A549 (cell line): ENCODE data around the gene DNM3.

Experiments used
- FOSL2 ChIP-seq, 2 experiments: fragments of 450-650 bp in 1 of 2; fragments of >200 bp in 1 of 2; sonication (Bioruptor Twin) in 1 of 2; formaldehyde crosslinking; IDR thresholded peaks; 2 replicates each; pipeline versions ENCODE4 v1.5.0 to v1.6.1; 2016 to 2020; ENCODE audit warnings: mild to moderate bottlenecking in 1 of 2, moderate library complexity in 1 of 2
- JUN ChIP-seq, 2 experiments: fragments of >200 bp; sonication (Bioruptor Twin); formaldehyde crosslinking; IDR thresholded peaks; 2 replicates in 1 of 2; 3 replicates in 1 of 2; pipeline ENCODE4 v1.6.1; 2016 to 2017
- RFX5 ChIP-seq: fragments of 450-650 bp; IDR thresholded peaks from 2 replicates; pipeline ENCODE4 v1.7.1; 2014; ENCODE audit warnings: antibody characterized with exemption, mild to moderate bottlenecking, moderate library complexity
- TF ChIP-seq, protein P1 (sequence below): fragments of >200 bp; sonication (Bioruptor Twin); formaldehyde crosslinking; IDR thresholded peaks from 3 replicates; pipeline ENCODE4 v1.5.1; 2016

- TF ChIP-seq JUN (IDR thresholded peaks at IDR 0.05): no peak
- TF ChIP-seq, protein P1, sequence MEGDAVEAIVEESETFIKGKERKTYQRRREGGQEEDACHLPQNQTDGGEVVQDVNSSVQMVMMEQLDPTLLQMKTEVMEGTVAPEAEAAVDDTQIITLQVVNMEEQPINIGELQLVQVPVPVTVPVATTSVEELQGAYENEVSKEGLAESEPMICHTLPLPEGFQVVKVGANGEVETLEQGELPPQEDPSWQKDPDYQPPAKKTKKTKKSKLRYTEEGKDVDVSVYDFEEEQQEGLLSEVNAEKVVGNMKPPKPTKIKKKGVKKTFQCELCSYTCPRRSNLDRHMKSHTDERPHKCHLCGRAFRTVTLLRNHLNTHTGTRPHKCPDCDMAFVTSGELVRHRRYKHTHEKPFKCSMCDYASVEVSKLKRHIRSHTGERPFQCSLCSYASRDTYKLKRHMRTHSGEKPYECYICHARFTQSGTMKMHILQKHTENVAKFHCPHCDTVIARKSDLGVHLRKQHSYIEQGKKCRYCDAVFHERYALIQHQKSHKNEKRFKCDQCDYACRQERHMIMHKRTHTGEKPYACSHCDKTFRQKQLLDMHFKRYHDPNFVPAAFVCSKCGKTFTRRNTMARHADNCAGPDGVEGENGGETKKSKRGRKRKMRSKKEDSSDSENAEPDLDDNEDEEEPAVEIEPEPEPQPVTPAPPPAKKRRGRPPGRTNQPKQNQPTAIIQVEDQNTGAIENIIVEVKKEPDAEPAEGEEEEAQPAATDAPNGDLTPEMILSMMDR: no peak
- no peak for TF ChIP-seq RFX5
- no peak for TF ChIP-seq FOSL2 (IDR thresholded peaks at IDR 0.05)
- no peak for TF ChIP-seq FOSL2 (CRISPR knock-in tag; IDR thresholded peaks at IDR 0.05)
Measured at GRCh38 chr1:171883849-171884248, 42.6 kb downstream of the DNM3 start.
